K562 (cell line): ENCODE data around the gene NFILZ. TPM values are rescaled to one million over a fixed set of nuclear protein-coding genes. Genes with fewer than 3 reads are reported as not detected.

Experiments
- ATAC-seq: fragments of 200-7000 bp; cut with Tn5 transposase; 3 replicates; pipeline ENCODE4 v1.9.1; 2020; ENCODE audit warnings: moderate library complexity
- BruUV-seq: library from RNA; stranded (reverse); fragments of 400-500 nt; replicated peaks from 2 replicates; lab custom pipeline; 2021; lab: Mats Ljungman, UMichigan
- CTCF ChIA-PET: fragments of 300-600 bp; formaldehyde crosslinking; extraction: SDS; loops from one replicate; lab custom pipeline; 2021; ENCODE audit warnings: low intra/inter-chr PET ratio; lab: Yijun Ruan, JAX
- POLR2A ChIA-PET: fragments of 300-600, 350-650 bp; sonication (Branson Sonifier 250); formaldehyde crosslinking; extraction: SDS; loops from one replicate; lab custom pipeline; 2021; ENCODE audit warnings: antibody characterized with exemption, inconsistent platforms; lab: Yijun Ruan, JAX
- DNase-seq, 4 experiments: peaks; one replicate each; pipeline versions ENCODE4 v3.0.0 to v3.0.0-alpha.2; 2011 to 2018; ENCODE audit warnings: low spot score in 3 of 4, mixed read lengths in 3 of 4; ENCODE audit errors: extremely low read depth in 1 of 4
- FAIRE-seq: peaks from 2 replicates; lab custom pipeline; 2011; peaks lifted over from hg19 to GRCh38; lab: Jason Lieb, UNC
- H2AFZ ChIP-seq: 2 replicates; pipeline ENCODE4 v1.6.0; 2011; ENCODE audit warnings: low read depth, low read length, control low read depth, inconsistent platforms
- H3K27ac ChIP-seq: fragments of 200-600 bp; 3 replicates; pipeline ENCODE4 v1.8.0; 2011; ENCODE audit warnings: low read depth, mild to moderate bottlenecking, control low read depth, inconsistent platforms, low read length, moderate library complexity, mixed read lengths; ENCODE audit errors: extremely low read depth
- H3K27me3 ChIP-seq, 2 experiments: fragments of 300-600 bp in 1 of 2; 2 replicates in 1 of 2; 3 replicates in 1 of 2; pipeline versions ENCODE4 v1.6.0 to v1.8.0; 2011; ENCODE audit warnings: inconsistent platforms in 2 of 2, low read length in 2 of 2, mild to moderate bottlenecking in 1 of 2, mixed read lengths in 1 of 2, moderate library complexity in 1 of 2; ENCODE audit not compliant: control insufficient read depth in 2 of 2, insufficient read depth in 2 of 2
- H3K36me3 ChIP-seq: fragments of 300-600 bp; 3 replicates; pipeline ENCODE4 v1.8.0; 2011; ENCODE audit warnings: mild to moderate bottlenecking, low read length, inconsistent platforms; ENCODE audit not compliant: control insufficient read depth, insufficient read depth
- H3K4me1 ChIP-seq, 2 experiments: fragments of 200-600 bp in 1 of 2; replicated peaks in 1 of 2; 2 replicates in 1 of 2; 3 replicates in 1 of 2; pipeline versions ENCODE4 v1.5.1 to v1.8.0; 2011; ENCODE audit warnings: inconsistent platforms in 2 of 2, low read length in 2 of 2, mild to moderate bottlenecking in 1 of 2, mixed read lengths in 1 of 2, moderate library complexity in 1 of 2; ENCODE audit not compliant: control insufficient read depth in 2 of 2, insufficient read depth in 2 of 2
- H3K4me2 ChIP-seq: 2 replicates; pipeline ENCODE4 v1.6.1; 2011; ENCODE audit warnings: low read length, control low read depth, inconsistent platforms, mixed read lengths; ENCODE audit not compliant: insufficient read depth
- H3K4me3 ChIP-seq: fragments of 200-600 bp; sonication (generic), shearing (Covaris generic); 2 replicates; pipeline ENCODE4 v1.5.1; 2016; ENCODE audit warnings: control low read depth, inconsistent platforms
- H3K79me2 ChIP-seq: fragments of 200-600 bp; 3 replicates; pipeline ENCODE4 v1.8.0; 2011; ENCODE audit warnings: low read length, inconsistent platforms; ENCODE audit not compliant: control insufficient read depth, insufficient read depth
- H3K9ac ChIP-seq, 2 experiments: 2 replicates each; pipeline versions ENCODE4 v1.6.0 to v1.6.1; 2011; ENCODE audit warnings: low read depth in 2 of 2, low read length in 2 of 2, control low read depth in 1 of 2, inconsistent platforms in 1 of 2, mild to moderate bottlenecking in 1 of 2, mixed read lengths in 1 of 2; ENCODE audit not compliant: insufficient read depth in 1 of 2
- H3K9me1 ChIP-seq: one replicate; pipeline ENCODE4 v1.6.0; 2011; ENCODE audit warnings: inconsistent platforms, mild to moderate bottlenecking, low read length, moderate library complexity; ENCODE audit not compliant: control insufficient read depth, insufficient read depth
- H3K9me3 ChIP-seq: replicated peaks from 2 replicates; pipeline ENCODE4 v1.5.1; 2011; ENCODE audit warnings: low read depth, low read length, inconsistent platforms; ENCODE audit not compliant: control insufficient read depth, insufficient read depth
- H4K20me1 ChIP-seq: replicated peaks from 2 replicates; pipeline ENCODE4 v1.6.1; 2011; ENCODE audit warnings: low read length, inconsistent platforms, mixed read lengths; ENCODE audit not compliant: control insufficient read depth, insufficient read depth
- EGR1 ChIP-seq: fragments of 450-650 bp; conservative IDR thresholded peaks from 2 replicates; pipeline ENCODE4 v1.6.1; 2017; ENCODE audit warnings: mild to moderate bottlenecking
- EHMT2 ChIP-seq: fragments of 450-650 bp; IDR thresholded peaks from 2 replicates; pipeline ENCODE4 v1.6.1; 2018; ENCODE audit warnings: antibody characterized with exemption
- MAZ ChIP-seq, 2 experiments: fragments of 450-650 bp in 1 of 2; sonication (generic) in 1 of 2; formaldehyde crosslinking; IDR thresholded peaks in 1 of 2; conservative IDR thresholded peaks in 1 of 2; 2 replicates each; pipeline versions ENCODE4 v1.4.0 to v1.5.0; 2020; ENCODE audit warnings: mild to moderate bottlenecking in 1 of 2, missing genetic modification reagents in 1 of 2
- PCBP1 ChIP-seq: fragments of 200-400 bp; formaldehyde crosslinking; IDR thresholded peaks from 2 replicates; pipeline ENCODE4 v1.6.1; 2018; ENCODE audit warnings: mild to moderate bottlenecking, low read depth, low read length; ENCODE audit not compliant: poor library complexity, severe bottlenecking
- TCFL5 ChIP-seq: fragments of 250-450 bp; sonication (Bioruptor Pico); conservative IDR thresholded peaks from 2 replicates; pipeline ENCODE4 v1.6.1; 2021; ENCODE audit warnings: mild to moderate bottlenecking, moderate library complexity, matching md5 sums
- ZBTB33 ChIP-seq: sonication (generic); formaldehyde crosslinking; IDR thresholded peaks from 2 replicates; pipeline ENCODE4 v1.8.1; 2023; ENCODE audit warnings: mild to moderate bottlenecking, missing genetic modification reagents
- ZFX ChIP-seq: sonication (generic); formaldehyde crosslinking; IDR thresholded peaks from 2 replicates; pipeline ENCODE4 v1.8.0; 2022; ENCODE audit warnings: mild to moderate bottlenecking, missing genetic modification reagents, moderate library complexity
- ZNF311 ChIP-seq: fragments of 250-450 bp; sonication (Bioruptor Pico); IDR thresholded peaks from 2 replicates; pipeline ENCODE4 v1.4.0; 2020; ENCODE audit warnings: mild to moderate bottlenecking, moderate library complexity
- ZNF444 ChIP-seq: fragments of 250-450 bp; sonication (Bioruptor Pico); IDR thresholded peaks from 2 replicates; pipeline ENCODE4 v1.4.0; 2020; ENCODE audit warnings: mild to moderate bottlenecking, moderate library complexity
- ZNF764 ChIP-seq: fragments of 250-450 bp; sonication (Bioruptor Pico); IDR thresholded peaks from 2 replicates; pipeline ENCODE4 v1.4.0; 2020; ENCODE audit warnings: low read depth, mild to moderate bottlenecking, moderate library complexity
- WGBS: fragments of 100-300 bp; shearing (Covaris generic); methylation state at CpG from one replicate; pipeline ENCODE4 v1.1.6; 2016; ENCODE audit warnings: low coverage, mixed read lengths; ENCODE audit not compliant: insufficient coverage; ENCODE audit errors: missing lambda C conversion rate; 5-methylcytosine and 5-hydroxymethylcytosine counted together
- in situ Hi-C: fragments of 300-500 bp; cut with MboI; formaldehyde crosslinking; loops from 4 replicates; pipeline ENCODE4 v1.15.0; 2018; ENCODE audit warnings: inconsistent platforms, mixed read lengths
- intact Hi-C: fragments of 100-400 bp; cut with micrococcal nuclease; formaldehyde crosslinking; loops from 2 replicates; pipeline ENCODE4 v1.14.2; 2022
- polyA plus RNA-seq, 8 experiments: library from polyadenylated mRNA; depleted of rRNA in 4 of 8; stranded (reverse) in 5 of 8; unstranded in 3 of 8; fragments of >200 nt; fragmentation: Nextera tagmentation in 2 of 8; fragmentation: Illumina TruSeq in 1 of 8; extraction: Ambion mirVana in 2 of 8; extraction: Trizol in 1 of 8; gene quantifications; 2 replicates each; pipeline versions ENCODE4 v1.2.1 to v1.2.3, GENCODE V29; 2011 to 2014; ENCODE audit warnings: inconsistent platforms in 1 of 8, missing spikeins in 1 of 8
- total RNA-seq, 7 experiments: library from RNA; depleted of rRNA in 6 of 7; stranded (reverse); fragments of >200 nt in 6 of 7; fragmentation: Illumina TruSeq in 2 of 7; extraction: Trizol in 2 of 7; gene quantifications; 2 replicates each; pipeline versions ENCODE4 v1.2.1 to v1.2.3, GENCODE V29; 2011 to 2021; ENCODE audit warnings: low replicate concordance in 1 of 7
- TF ChIP-seq, protein P1 (sequence below), 3 experiments: IDR thresholded peaks in 2 of 3; conservative IDR thresholded peaks in 1 of 3; 2 replicates each; pipeline ENCODE4 v1.5.1; 2011 to 2012; ENCODE audit warnings: low read length in 3 of 3, mild to moderate bottlenecking in 3 of 3, control low read depth in 2 of 3, improper control_type of control experiment in 1 of 3, inconsistent platforms in 1 of 3, low read depth in 1 of 3, mixed read lengths in 1 of 3, moderate library complexity in 1 of 3; ENCODE audit not compliant: insufficient read depth in 2 of 3
- TF ChIP-seq, protein P2 (sequence below): fragments of 250-450 bp; sonication (Bioruptor Pico); IDR thresholded peaks from 2 replicates; pipeline ENCODE4 v1.4.0; 2020; ENCODE audit warnings: borderline replicate concordance
- TF ChIP-seq, protein P3 (sequence below): fragments of 450-650 bp; formaldehyde crosslinking; IDR thresholded peaks from 2 replicates; pipeline ENCODE4 v1.4.0; 2020; ENCODE audit warnings: mild to moderate bottlenecking

Gene NFILZ
- total and polyA plus RNA-seq, 9 of the 15 experiments (the other 6 are each of a cell fraction or from before 2014, with no cell fraction given), result not detected

DNA sequence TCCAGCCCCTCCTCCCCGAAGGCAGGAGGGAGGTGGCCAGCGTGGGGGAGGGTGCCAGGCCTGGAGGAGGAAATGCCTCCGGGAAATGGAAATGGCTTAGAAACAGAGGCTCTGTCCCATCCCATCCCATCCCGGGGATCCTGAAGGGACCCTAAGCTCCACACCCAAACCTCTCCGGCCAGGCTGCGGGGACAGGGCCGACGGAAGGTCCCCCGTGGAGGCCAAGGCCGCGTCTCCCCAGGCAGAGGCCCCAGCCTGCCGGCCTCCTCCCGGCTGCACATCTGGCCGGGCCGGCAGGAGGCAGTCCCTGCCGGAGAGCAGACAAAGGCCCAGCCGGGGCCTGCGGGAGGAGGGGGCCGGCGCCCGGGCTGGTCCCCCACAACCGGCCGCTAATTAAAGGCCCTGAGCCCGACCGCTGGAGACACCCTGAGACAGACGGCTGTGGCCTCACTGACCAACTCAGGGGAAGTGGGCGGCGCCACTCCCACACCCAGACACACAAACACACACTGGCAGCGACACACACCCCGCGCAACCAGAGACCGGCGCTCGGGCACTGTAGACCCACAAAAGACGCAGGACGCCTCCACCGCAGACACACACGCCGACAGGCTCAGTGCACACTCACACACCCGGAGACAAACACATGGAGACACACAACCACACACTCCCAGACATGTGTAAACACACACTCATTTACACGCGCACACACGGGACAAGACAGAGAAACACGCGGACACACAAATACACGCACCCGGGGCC is 21.0 kb upstream of the NFILZ start:
- H3K9me1 ChIP-seq, result no peaks in the 10 kb centered on the region
- no TSS peak for BruUV-seq
- H3K27me3 ChIP-seq, result peaks cover 3 to 32% of the 10 kb centered on the region in 2 experiments; a peak in 4 of 5 replicates
- peak overlapping the region; percentile 65 for H3K4me2 ChIP-seq
- POLR2A ChIA-PET, result no interaction called here
- peak in 3 of 4 experiments; percentile 31 to 42 (median 32) for DNase-seq
- H3K4me3 ChIP-seq, result no peak overlapping the region
- peak overlapping the region; percentile 70 for H2AFZ ChIP-seq
- CTCF ChIA-PET, result no interaction called here
- ATAC-seq, result peak; percentile 74
- H3K9ac ChIP-seq, result peak overlapping the region in 1 of 2 experiments; percentile 65; a peak in 2 of 4 replicates
- 55% methylated on average over 34 of the region's 47 CpGs for WGBS
- H3K9me3 ChIP-seq, result no peaks in the 10 kb centered on the region
- intact Hi-C loops (loop anchor here (10.0 kb wide), 1 partner anchor 85 kb away; the partner anchor contains the start of gene ACTL9), in situ Hi-C loops (loop anchor here (10.0 kb wide), 1 partner anchor 85 kb away; the partner anchor contains the start of gene ACTL9)
- H3K36me3 ChIP-seq, result no peaks in the 10 kb centered on the region
- H3K27ac ChIP-seq, result no peak overlapping the region; the same call in 2 of the 3 replicates
- no peaks in the 10 kb centered on the region for H4K20me1 ChIP-seq
- FAIRE-seq, result no peak
- H3K79me2 ChIP-seq, result no peaks in the 10 kb centered on the region
- H3K4me1 ChIP-seq, result peaks cover 6 to 29% of the 10 kb centered on the region in 2 experiments; a peak in 3 of 5 replicates
- TF ChIP-seq ZNF311 (CRISPR knock-in tag) (0 out of 2 replicates have a peak, but pooled peaks have one; percentile 23), ZNF444 (CRISPR knock-in tag) (0 out of 2 replicates have a peak, but pooled peaks have one; percentile 18), ZNF764 (CRISPR knock-in tag) (0 out of 2 replicates have a peak, but pooled peaks have one; percentile 57), MAZ (CRISPR knock-in tag; conservative IDR thresholded peaks at IDR 0.05 in 1 of 2, IDR thresholded peaks at IDR 0.05 in 1 of 2) (peak in 1 of 2 experiments; percentile 64; a peak in 1 of 4 replicates), TCFL5 (CRISPR knock-in tag) (no peak), PCBP1 (peak; percentile 60), ZFX (CRISPR knock-in tag) (peak; percentile 82), EHMT2 (no peak), ZBTB33 (CRISPR knock-in tag) (peak; percentile 40; the same call in 1 of the 2 replicates), EGR1 (peak; percentile 52)
- TF ChIP-seq, protein P1, sequence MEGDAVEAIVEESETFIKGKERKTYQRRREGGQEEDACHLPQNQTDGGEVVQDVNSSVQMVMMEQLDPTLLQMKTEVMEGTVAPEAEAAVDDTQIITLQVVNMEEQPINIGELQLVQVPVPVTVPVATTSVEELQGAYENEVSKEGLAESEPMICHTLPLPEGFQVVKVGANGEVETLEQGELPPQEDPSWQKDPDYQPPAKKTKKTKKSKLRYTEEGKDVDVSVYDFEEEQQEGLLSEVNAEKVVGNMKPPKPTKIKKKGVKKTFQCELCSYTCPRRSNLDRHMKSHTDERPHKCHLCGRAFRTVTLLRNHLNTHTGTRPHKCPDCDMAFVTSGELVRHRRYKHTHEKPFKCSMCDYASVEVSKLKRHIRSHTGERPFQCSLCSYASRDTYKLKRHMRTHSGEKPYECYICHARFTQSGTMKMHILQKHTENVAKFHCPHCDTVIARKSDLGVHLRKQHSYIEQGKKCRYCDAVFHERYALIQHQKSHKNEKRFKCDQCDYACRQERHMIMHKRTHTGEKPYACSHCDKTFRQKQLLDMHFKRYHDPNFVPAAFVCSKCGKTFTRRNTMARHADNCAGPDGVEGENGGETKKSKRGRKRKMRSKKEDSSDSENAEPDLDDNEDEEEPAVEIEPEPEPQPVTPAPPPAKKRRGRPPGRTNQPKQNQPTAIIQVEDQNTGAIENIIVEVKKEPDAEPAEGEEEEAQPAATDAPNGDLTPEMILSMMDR (IDR thresholded peaks at IDR 0.05 in 2 of 3, conservative IDR thresholded peaks at IDR 0.05 in 1 of 3; ENCODE audit: insufficient read depth in 2 of 3, low read depth in 1 of 3, low read length in 3 of 3), result peak in 1 of 3 experiments; percentile 22; a peak in 1 of 6 replicates
- TF ChIP-seq, protein P2, sequence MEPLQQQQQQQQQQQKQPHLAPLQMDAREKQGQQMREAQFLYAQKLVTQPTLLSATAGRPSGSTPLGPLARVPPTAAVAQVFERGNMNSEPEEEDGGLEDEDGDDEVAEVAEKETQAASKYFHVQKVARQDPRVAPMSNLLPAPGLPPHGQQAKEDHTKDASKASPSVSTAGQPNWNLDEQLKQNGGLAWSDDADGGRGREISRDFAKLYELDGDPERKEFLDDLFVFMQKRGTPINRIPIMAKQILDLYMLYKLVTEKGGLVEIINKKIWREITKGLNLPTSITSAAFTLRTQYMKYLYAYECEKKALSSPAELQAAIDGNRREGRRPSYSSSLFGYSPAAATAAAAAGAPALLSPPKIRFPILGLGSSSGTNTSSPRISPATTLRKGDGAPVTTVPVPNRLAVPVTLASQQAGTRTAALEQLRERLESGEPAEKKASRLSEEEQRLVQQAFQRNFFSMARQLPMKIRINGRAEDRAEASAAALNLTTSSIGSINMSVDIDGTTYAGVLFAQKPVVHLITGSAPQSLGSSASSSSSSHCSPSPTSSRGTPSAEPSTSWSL (CRISPR knock-in tag), result no peak
- TF ChIP-seq, protein P3, sequence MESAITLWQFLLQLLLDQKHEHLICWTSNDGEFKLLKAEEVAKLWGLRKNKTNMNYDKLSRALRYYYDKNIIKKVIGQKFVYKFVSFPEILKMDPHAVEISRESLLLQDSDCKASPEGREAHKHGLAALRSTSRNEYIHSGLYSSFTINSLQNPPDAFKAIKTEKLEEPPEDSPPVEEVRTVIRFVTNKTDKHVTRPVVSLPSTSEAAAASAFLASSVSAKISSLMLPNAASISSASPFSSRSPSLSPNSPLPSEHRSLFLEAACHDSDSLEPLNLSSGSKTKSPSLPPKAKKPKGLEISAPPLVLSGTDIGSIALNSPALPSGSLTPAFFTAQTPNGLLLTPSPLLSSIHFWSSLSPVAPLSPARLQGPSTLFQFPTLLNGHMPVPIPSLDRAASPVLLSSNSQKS (CRISPR knock-in tag), result no peak
